Astrocyte (in vitro differentiated cells and primary cell): ENCODE data around the gene TMED10. TPM values are rescaled to one million over a fixed set of nuclear protein-coding genes. Genes with fewer than 3 reads are reported as not detected.

Source experiments
- DNase-seq: peaks from one replicate; pipeline ENCODE4 v3.0.0-alpha.2; 2010; ENCODE audit warnings: low read depth
- FAIRE-seq: peaks from 2 replicates; lab custom pipeline; 2011; peaks lifted over from hg19 to GRCh38; lab: Jason Lieb, UNC
- H2AFZ ChIP-seq: 2 replicates; pipeline ENCODE4 v1.6.0; 2012; ENCODE audit warnings: low read depth, low read length, inconsistent platforms
- H3K27ac ChIP-seq: 2 replicates; pipeline ENCODE4 v1.5.1; 2011; ENCODE audit warnings: low read depth, low read length, inconsistent platforms
- H3K27me3 ChIP-seq: 2 replicates; pipeline ENCODE4 v1.6.0; 2011; ENCODE audit warnings: low read length, inconsistent platforms; ENCODE audit not compliant: insufficient read depth
- H3K36me3 ChIP-seq: 2 replicates; pipeline ENCODE4 v1.5.1; 2011; ENCODE audit warnings: low read length, inconsistent platforms; ENCODE audit not compliant: insufficient read depth
- H3K4me1 ChIP-seq: 2 replicates; pipeline ENCODE4 v1.5.1; 2011; ENCODE audit warnings: low read length, inconsistent platforms; ENCODE audit not compliant: insufficient read depth
- H3K4me2 ChIP-seq: 2 replicates; pipeline ENCODE4 v1.6.0; 2012; ENCODE audit warnings: low read length, inconsistent platforms
- H3K4me3 ChIP-seq: 2 replicates; pipeline ENCODE4 v1.5.1; 2011; ENCODE audit warnings: low read depth, mild to moderate bottlenecking, low read length, inconsistent platforms; ENCODE audit not compliant: insufficient read depth
- H3K79me2 ChIP-seq: 2 replicates; pipeline ENCODE4 v1.6.0; 2012; ENCODE audit warnings: mild to moderate bottlenecking, low read length, inconsistent platforms; ENCODE audit not compliant: insufficient read depth
- H3K9ac ChIP-seq: 2 replicates; pipeline ENCODE4 v1.6.0; 2012; ENCODE audit warnings: mild to moderate bottlenecking, low read length, inconsistent platforms
- H3K9me3 ChIP-seq: 2 replicates; pipeline ENCODE4 v1.5.1; 2012; ENCODE audit warnings: low read depth, mild to moderate bottlenecking, low read length, inconsistent platforms; ENCODE audit not compliant: insufficient read depth
- H4K20me1 ChIP-seq: 2 replicates; pipeline ENCODE4 v1.6.0; 2012; ENCODE audit warnings: low read length, inconsistent platforms; ENCODE audit not compliant: insufficient read depth
- H3K27ac Mint-ChIP-seq: one replicate; pipeline ENCODE4 v1.8.0; 2021; ENCODE audit warnings: mild to moderate bottlenecking, mixed read lengths; ENCODE audit not compliant: unreplicated experiment
- H3K27me3 Mint-ChIP-seq: one replicate; pipeline ENCODE4 v1.8.0; 2021; ENCODE audit warnings: low read depth, mixed read lengths; ENCODE audit not compliant: unreplicated experiment
- H3K36me3 Mint-ChIP-seq: one replicate; pipeline ENCODE4 v1.8.0; 2021; ENCODE audit warnings: low read depth, mixed read lengths; ENCODE audit not compliant: unreplicated experiment
- H3K4me1 Mint-ChIP-seq: one replicate; pipeline ENCODE4 v1.8.0; 2021; ENCODE audit warnings: low read depth, mixed read lengths; ENCODE audit not compliant: unreplicated experiment
- H3K4me3 Mint-ChIP-seq: one replicate; pipeline ENCODE4 v1.8.0; 2021; ENCODE audit warnings: mild to moderate bottlenecking, moderate library complexity, mixed read lengths; ENCODE audit not compliant: unreplicated experiment
- H3K9me3 Mint-ChIP-seq: one replicate; pipeline ENCODE4 v1.8.0; 2021; ENCODE audit warnings: mild to moderate bottlenecking, mixed read lengths; ENCODE audit not compliant: unreplicated experiment
- CTCF ChIP-seq: IDR thresholded peaks from 2 replicates; pipeline ENCODE4 v1.5.1; 2011; ENCODE audit warnings: low read depth, mild to moderate bottlenecking, inconsistent platforms, low read length, moderate library complexity; ENCODE audit not compliant: insufficient read depth
- EZH2 ChIP-seq: IDR thresholded peaks from 2 replicates; pipeline ENCODE4 v1.6.1; 2012; ENCODE audit warnings: mild to moderate bottlenecking, low read length, inconsistent platforms; ENCODE audit not compliant: insufficient read depth
- total RNA-seq: library from RNA; stranded (reverse); gene quantifications from 2 replicates; pipeline ENCODE4 v1.2.1, GENCODE V29; 2021

Gene TMED10
- total RNA-seq, 1 donor from 2014 or later, result 331 TPM

- no peak overlapping the region for H3K4me3 Mint-ChIP-seq
- Histone ChIP-seq H3K36me3 (no peaks in the 10 kb centered on the region), H3K27ac (no peak overlapping the region), H3K4me3 (no peak overlapping the region), H3K79me2 (peaks cover 99% of the 10 kb centered on the region), H3K9me3 (no peaks in the 10 kb centered on the region), H3K4me1 (peaks cover 5% of the 10 kb centered on the region), H3K4me2 (no peak overlapping the region), H3K9ac (no peak overlapping the region), H2AFZ (no peak overlapping the region), H4K20me1 (peaks cover 95% of the 10 kb centered on the region), H3K27me3 (no peaks in the 10 kb centered on the region)
- no peaks in the 10 kb centered on the region for H3K27me3 Mint-ChIP-seq
- H3K4me1 Mint-ChIP-seq, result peaks cover 28% of the 10 kb centered on the region
- H3K36me3 Mint-ChIP-seq, result peaks cover 2% of the 10 kb centered on the region
- no peak for FAIRE-seq
- no peak overlapping the region for H3K27ac Mint-ChIP-seq
- no peak for DNase-seq
- no peaks in the 10 kb centered on the region for H3K9me3 Mint-ChIP-seq
- no peak for TF ChIP-seq CTCF
Measured at GRCh38 chr14:75168586-75169335, 7.7 kb downstream of the TMED10 start.

DNA sequence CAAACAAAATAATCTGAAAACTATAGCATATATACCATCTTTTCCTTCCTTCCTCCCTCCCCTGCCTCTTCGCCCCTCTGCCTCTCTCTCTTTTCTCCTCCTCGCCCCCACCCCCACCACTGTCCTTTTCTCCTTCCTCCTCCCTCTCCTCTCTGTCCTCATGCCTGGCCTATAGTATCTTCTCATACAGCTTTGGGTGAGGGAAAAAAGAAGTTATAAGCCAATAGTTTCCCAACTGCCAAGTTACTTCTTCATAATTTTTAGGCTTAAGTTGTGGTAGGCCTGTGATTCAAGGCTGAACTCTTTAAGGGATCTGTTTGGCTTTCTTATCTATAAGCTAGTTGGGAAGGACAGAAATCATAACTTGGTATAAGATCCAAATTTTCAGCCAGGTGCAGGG lies 9.1 kb downstream of the TMED10 start:
- Mint-ChIP-seq H3K27me3 (no peaks in the 10 kb centered on the region), H3K9me3 (no peaks in the 10 kb centered on the region), H3K36me3 (peaks cover 2% of the 10 kb centered on the region), H3K4me1 (peaks cover 28% of the 10 kb centered on the region), H3K4me3 (no peak overlapping the region), H3K27ac (no peak overlapping the region)
- Histone ChIP-seq H3K27me3 (no peaks in the 10 kb centered on the region), H3K4me2 (no peak overlapping the region), H3K4me1 (peaks cover 5% of the 10 kb centered on the region), H3K27ac (no peak overlapping the region), H3K9ac (no peak overlapping the region), H4K20me1 (peaks cover 95% of the 10 kb centered on the region), H3K9me3 (no peaks in the 10 kb centered on the region), H3K79me2 (peaks cover 99% of the 10 kb centered on the region), H3K36me3 (no peaks in the 10 kb centered on the region), H3K4me3 (no peak overlapping the region), H2AFZ (no peak overlapping the region)
- no peak for TF ChIP-seq CTCF
- TF ChIP-seq EZH2, result no peak
- FAIRE-seq (no peak), DNase-seq (no peak)
